ENCODE data around the gene TRMT2B. TPM values are rescaled to one million over a fixed set of nuclear protein-coding genes. Genes with fewer than 3 reads are reported as not detected.

TRMT2B gene
- total RNA-seq, 1 donor from 2014 or later = 8.4 TPM

Other genes with a start within 250 kb of the TRMT2B start
- 12.1 and 19.2 TPM in 2 replicates for gene CSTF2, start 231.7 kb downstream of the TRMT2B start, total RNA-seq
- gene NOX1, start 177.8 kb downstream of the TRMT2B start, total RNA-seq = not detected in 2 replicates
- under 0.01 and 1.9 TPM in 2 replicates for gene XKRX, start 123.2 kb downstream of the TRMT2B start, total RNA-seq
- not detected in 2 replicates for gene ARL13A, start 82.4 kb downstream of the TRMT2B start, total RNA-seq
- gene TMEM35A, start 26.8 kb upstream of the TRMT2B start, total RNA-seq = not detected in 2 replicates
- gene CENPI, start 46.1 kb upstream of the TRMT2B start, total RNA-seq = 1.0 and 1.6 TPM in 2 replicates
- gene DRP2, start 167.7 kb upstream of the TRMT2B start, total RNA-seq = not detected in 2 replicates
- gene TAF7L, start 239.2 kb upstream of the TRMT2B start, total RNA-seq = under 0.01 TPM in 1 of 2 replicates, not detected in the other

Data from bronchial epithelial cell (primary cell).